Pancreas (tissue), 10 donors: ENCODE measurements around the gene PAK1. TPM values are rescaled to one million over a fixed set of nuclear protein-coding genes. Genes with fewer than 3 reads are reported as not detected.

Experiments used
- ATAC-seq, 4 donors: fragments of 200-7000 bp; cut with Tn5 transposase; one replicate each; pipeline versions ENCODE4 v1.8.0 to v1.9.1; 2020; ENCODE audit warnings: mild to moderate bottlenecking in 4 of 4, moderate library complexity in 4 of 4
- DNase-seq, 6 donors: peaks; one replicate each; pipeline ENCODE4 v3.0.0-alpha.2; 2020
- FAIRE-seq: peaks from 2 replicates; lab custom pipeline; 2012; peaks lifted over from hg19 to GRCh38; lab: Jason Lieb, UNC
- H3K27ac ChIP-seq, 4 donors: fragments of 200-600 bp; sonication (generic); 1 replicate in 3 of 4; 2 replicates in 1 of 4; pipeline versions ENCODE4 v1.5.0 to v1.8.0; 2020
- H3K27me3 ChIP-seq, 4 donors: fragments of 200-600 bp; one replicate each; pipeline ENCODE4 v1.8.0; 2021
- H3K36me3 ChIP-seq, 3 donors: fragments of 200-600 bp; sonication (generic) in 1 of 3; one replicate each; pipeline versions ENCODE4 v1.5.0 to v1.8.0; 2020 to 2021
- H3K4me1 ChIP-seq, 3 donors: fragments of 200-600 bp; one replicate each; pipeline ENCODE4 v1.8.0; 2021
- H3K4me3 ChIP-seq, 4 donors: fragments of 200-600 bp; sonication (generic) in 2 of 4; one replicate each; pipeline versions ENCODE4 v1.5.0 to v1.8.0; 2020 to 2021
- H3K9me3 ChIP-seq, 4 donors: fragments of 200-600 bp; one replicate each; pipeline ENCODE4 v1.8.0; 2021
- WGBS, 2 donors: extraction: QIAGEN DNeasy Blood & Tissue Kit; methylation state at CpG; one replicate each; pipeline ENCODE4 v1.1.7; 2013; 5-methylcytosine and 5-hydroxymethylcytosine counted together
- intact Hi-C, 3 donors: fragments of 100-400 bp; cut with DNase I; formaldehyde crosslinking; loops; one replicate each; pipeline versions ENCODE4 v1.11.1 to v1.14.2; 2022
- polyA plus RNA-seq, 2 donors: library from polyadenylated mRNA; stranded (reverse); fragments of 200-250 nt; gene quantifications; one replicate each; pipeline ENCODE4 v1.2.3, GENCODE V29; 2013
- total RNA-seq, 6 donors: library from RNA; stranded (reverse); fragmentation: NEBNext Ultra II Directional in 4 of 6; extraction: Animal tissue kit (Norgen Biotek cat#: 25700) in 4 of 6; gene quantifications; one replicate each; pipeline versions ENCODE4 v1.2.1 to v1.2.4, GENCODE V29; 2021 to 2023
- TF ChIP-seq, protein P1 (sequence below), 4 donors: fragments of 200-600 bp; sonication (generic) in 3 of 4; IDR thresholded peaks; one replicate each; pipeline versions ENCODE4 v1.5.0 to v1.8.0; 2021; ENCODE audit warnings: antibody characterized with exemption in 4 of 4
- donor health status: healthy with polysubstance abuse.
- donor health status: DM: no; HTN: no; CAD: no; lungs with moderate emphysema.
- donor health status: DM: no; HTN: no; CAD: no.
- donor health status: control.
- donor health status: control.
- donor health status: Bipolar disorder and iron deficiency.
- donor health status: DM: yes; HTN: yes; CAD: no.
- donor health status: DM: no; HTN: no; CAD: no.
- donor health status: DM: no; HTN: no; CAD: no.
- donor health status: DM: yes; HTN: yes; CAD: no.

Gene PAK1
- total and polyA plus RNA-seq, 8 donors, result 9.0 to 40.0 (median 20.7) TPM

- no peaks in the 10 kb centered on the region for H3K27me3 ChIP-seq
- TF ChIP-seq, protein P1, sequence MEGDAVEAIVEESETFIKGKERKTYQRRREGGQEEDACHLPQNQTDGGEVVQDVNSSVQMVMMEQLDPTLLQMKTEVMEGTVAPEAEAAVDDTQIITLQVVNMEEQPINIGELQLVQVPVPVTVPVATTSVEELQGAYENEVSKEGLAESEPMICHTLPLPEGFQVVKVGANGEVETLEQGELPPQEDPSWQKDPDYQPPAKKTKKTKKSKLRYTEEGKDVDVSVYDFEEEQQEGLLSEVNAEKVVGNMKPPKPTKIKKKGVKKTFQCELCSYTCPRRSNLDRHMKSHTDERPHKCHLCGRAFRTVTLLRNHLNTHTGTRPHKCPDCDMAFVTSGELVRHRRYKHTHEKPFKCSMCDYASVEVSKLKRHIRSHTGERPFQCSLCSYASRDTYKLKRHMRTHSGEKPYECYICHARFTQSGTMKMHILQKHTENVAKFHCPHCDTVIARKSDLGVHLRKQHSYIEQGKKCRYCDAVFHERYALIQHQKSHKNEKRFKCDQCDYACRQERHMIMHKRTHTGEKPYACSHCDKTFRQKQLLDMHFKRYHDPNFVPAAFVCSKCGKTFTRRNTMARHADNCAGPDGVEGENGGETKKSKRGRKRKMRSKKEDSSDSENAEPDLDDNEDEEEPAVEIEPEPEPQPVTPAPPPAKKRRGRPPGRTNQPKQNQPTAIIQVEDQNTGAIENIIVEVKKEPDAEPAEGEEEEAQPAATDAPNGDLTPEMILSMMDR (IDR thresholded peaks at IDR 0.05), result no peak
- DNase-seq, result peak in 2 of 6 donors; percentile 36
- no peak overlapping the region for H3K27ac ChIP-seq
- intact Hi-C loops, result no loop called here
- no peak for FAIRE-seq
- no peaks in the 10 kb centered on the region for H3K4me1 ChIP-seq
- peak; percentile 86 to 92 (median 86) for ATAC-seq
- H3K36me3 ChIP-seq, result peaks cover 0 to 5% (median 0%) of the 10 kb centered on the region in 3 donors
- 50 to 56% methylated on average over 2 of the region's 2 CpGs for WGBS, 2 donors
- H3K9me3 ChIP-seq, result no peaks in the 10 kb centered on the region
- no peak overlapping the region for H3K4me3 ChIP-seq
These were observed 151.4 kb downstream of the PAK1 start for GRCh38 chr11:77322506-77322905.

DNA sequence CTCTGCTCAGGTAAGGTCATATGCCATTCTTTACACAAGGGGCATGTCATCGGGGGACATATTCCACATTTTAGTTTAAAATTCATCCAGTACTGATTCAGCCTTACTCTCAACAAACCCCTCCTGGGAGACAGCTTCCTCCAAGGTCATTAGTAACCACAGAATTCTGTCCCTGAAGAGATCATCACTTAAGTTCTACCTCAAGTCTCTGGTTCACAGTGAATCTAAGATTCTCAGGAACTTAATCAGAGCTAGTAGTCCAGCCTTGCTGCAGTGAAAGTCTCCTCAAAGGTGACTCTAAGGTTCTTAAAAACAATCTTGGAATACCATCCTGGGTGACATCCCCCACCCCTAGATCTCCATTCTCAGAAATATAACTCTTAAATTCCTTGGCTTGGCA lies 153.5 kb downstream of the PAK1 start:
- H3K27ac ChIP-seq, result no peak overlapping the region
- 87 to 91% methylated on average over 1 of the region's 1 CpG for WGBS, 2 donors
- no peak for DNase-seq
- no peak for ATAC-seq
- H3K4me1 ChIP-seq, result no peaks in the 10 kb centered on the region
- TF ChIP-seq, protein P1 (IDR thresholded peaks at IDR 0.05), result no peak
- no peaks in the 10 kb centered on the region for H3K27me3 ChIP-seq
- no peak for FAIRE-seq
- no peaks in the 10 kb centered on the region for H3K9me3 ChIP-seq
- no peak overlapping the region for H3K4me3 ChIP-seq
- intact Hi-C loops, result no loop called here
- no peaks in the 10 kb centered on the region for H3K36me3 ChIP-seq

DNA sequence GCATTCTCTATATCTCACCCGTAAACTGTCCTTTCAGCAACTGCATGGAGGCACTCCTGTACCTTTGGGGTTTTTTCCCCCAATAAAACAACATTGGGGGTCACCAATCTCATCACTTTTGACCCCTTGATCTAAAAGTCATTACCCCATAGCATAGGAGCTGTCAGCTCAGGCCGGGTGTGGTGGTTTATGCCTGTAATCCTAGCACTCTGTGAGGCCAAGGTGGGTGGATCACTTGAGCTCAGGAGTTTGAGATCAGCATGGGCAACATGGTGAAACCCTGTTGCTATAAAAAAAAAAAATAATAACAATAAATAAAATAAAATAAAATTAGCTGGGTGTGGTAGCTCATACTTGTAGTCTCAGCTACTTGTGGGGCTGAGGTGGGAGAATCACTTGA lies 155.3 kb downstream of the PAK1 start:
- Histone ChIP-seq H3K36me3 (no peaks in the 10 kb centered on the region), H3K9me3 (no peaks in the 10 kb centered on the region), H3K4me1 (no peaks in the 10 kb centered on the region), H3K27ac (no peak overlapping the region), H3K4me3 (no peak overlapping the region), H3K27me3 (no peaks in the 10 kb centered on the region)
- ATAC-seq (no peak), FAIRE-seq (no peak), DNase-seq (no peak)
- 87 to 95% methylated on average over 2 of the region's 2 CpGs for WGBS, 2 donors
- intact Hi-C loops, result no loop called here
- TF ChIP-seq, protein P1 (IDR thresholded peaks at IDR 0.05), result no peak

DNA sequence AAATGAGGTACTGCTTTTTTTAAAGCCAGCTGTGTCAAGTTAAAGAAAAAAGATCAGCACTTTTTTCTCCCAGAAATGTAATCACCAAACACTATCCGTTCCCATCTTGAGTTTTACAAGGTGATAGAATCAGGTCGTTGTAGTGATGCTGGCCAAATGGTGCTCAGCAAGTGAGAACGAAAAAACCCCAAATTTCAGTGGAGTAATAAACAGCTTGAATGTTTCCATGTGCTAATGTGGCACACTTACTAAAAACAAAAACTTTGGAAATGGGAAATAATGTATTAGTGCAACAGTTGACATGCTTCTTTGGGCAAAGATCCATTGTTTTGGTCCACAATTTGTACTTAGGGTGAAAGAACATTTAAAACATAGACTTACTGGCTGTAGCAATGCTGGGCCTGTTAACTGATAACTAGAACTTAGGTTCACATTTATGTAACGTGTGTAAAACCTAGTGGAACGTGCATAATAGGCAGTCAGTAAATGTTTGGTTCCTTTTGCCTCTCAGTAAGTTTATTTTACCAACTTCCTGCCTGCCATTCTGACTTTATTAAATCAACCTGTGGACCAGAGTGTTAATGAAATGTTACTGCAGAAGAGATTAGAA lies 157.1 kb downstream of the PAK1 start:
- DNase-seq (no peak), ATAC-seq (no peak), FAIRE-seq (no peak)
- H3K4me3 ChIP-seq, result no peak overlapping the region
- H3K27ac ChIP-seq, result no peak overlapping the region
- no peaks in the 10 kb centered on the region for H3K36me3 ChIP-seq
- no peaks in the 10 kb centered on the region for H3K27me3 ChIP-seq
- intact Hi-C loops, result no loop called here
- no peaks in the 10 kb centered on the region for H3K9me3 ChIP-seq
- no peaks in the 10 kb centered on the region for H3K4me1 ChIP-seq
- 56 to 63% methylated on average over 5 of the region's 5 CpGs for WGBS, 2 donors
- TF ChIP-seq, protein P1 (IDR thresholded peaks at IDR 0.05), result no peak

DNA sequence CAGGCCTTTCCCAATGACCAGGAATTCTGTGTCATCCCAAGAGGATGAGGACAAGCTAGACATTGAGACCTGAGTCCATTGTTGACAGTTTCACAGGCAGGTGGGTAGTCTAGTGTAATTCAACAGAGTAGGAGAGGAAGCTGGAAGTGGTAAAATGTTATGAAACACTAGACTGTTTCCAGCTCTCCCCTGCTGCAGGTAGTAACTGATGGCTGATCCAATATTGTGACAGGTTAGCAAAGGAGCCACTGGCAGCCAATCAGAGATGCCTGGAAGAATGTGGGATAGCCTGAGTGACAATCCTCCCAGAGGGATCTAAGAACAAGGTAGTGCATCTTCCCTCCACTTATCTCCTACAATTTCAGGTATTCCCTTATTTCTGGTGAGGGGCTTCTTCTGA lies 161.8 kb downstream of the PAK1 start:
- DNase-seq, result no peak
- Histone ChIP-seq H3K4me1 (no peaks in the 10 kb centered on the region), H3K4me3 (no peak overlapping the region), H3K27ac (no peak overlapping the region), H3K36me3 (no peaks in the 10 kb centered on the region), H3K27me3 (no peaks in the 10 kb centered on the region), H3K9me3 (no peaks in the 10 kb centered on the region)
- no peak for ATAC-seq
- TF ChIP-seq, protein P1 (IDR thresholded peaks at IDR 0.05), result no peak
- FAIRE-seq, result no peak
- intact Hi-C loops, result no loop called here
